Measurements from ENCODE around the gene DCLRE1C. TPM values are rescaled to one million over a fixed set of nuclear protein-coding genes. Genes with fewer than 3 reads are reported as not detected.

Gene DCLRE1C
- total RNA-seq, 1 experiment from 2014 or later, result 10.8 TPM

GRCh38 chr10:14852236-14852635 lies 101.7 kb downstream of the DCLRE1C start:
- no peak for DNase-seq (ENCODE audit: low spot score)
- in situ Hi-C loops (cut with HindIII; ENCODE audit: low sequenced_read_pairs), result no loop called here

Other genes starting within 250 kb of the DCLRE1C start
- 39.1 and 44.6 TPM in 2 replicates for gene FAM107B, start 179.2 kb downstream of the DCLRE1C start, total RNA-seq (2014; rRNA removed; shearing (Covaris generic))
- gene CDNF, start 116.1 kb downstream of the DCLRE1C start, total RNA-seq (2014; rRNA removed; shearing (Covaris generic)), result 0.27 and 0.49 TPM in 2 replicates
- 52.3 and 63.7 TPM in 2 replicates for gene HSPA14, start 115.8 kb downstream of the DCLRE1C start, total RNA-seq (2014; rRNA removed; shearing (Covaris generic))
- gene MSANTD7, start 115.8 kb downstream of the DCLRE1C start, total RNA-seq (2014; rRNA removed; shearing (Covaris generic)), result 29.2 and 34.5 TPM in 2 replicates
- gene SUV39H2, start 75.2 kb downstream of the DCLRE1C start, total RNA-seq (2014; rRNA removed; shearing (Covaris generic)), result 31.0 and 44.0 TPM in 2 replicates
- gene MEIG1, start 5.3 kb upstream of the DCLRE1C start, total RNA-seq (2014; rRNA removed; shearing (Covaris generic)), result not detected in 2 replicates
- not detected in 2 replicates for gene OLAH, start 89.8 kb upstream of the DCLRE1C start, total RNA-seq (2014; rRNA removed; shearing (Covaris generic))
- gene ACBD7, start 134.7 kb upstream of the DCLRE1C start, total RNA-seq (2014; rRNA removed; shearing (Covaris generic)), result 7.3 and 13.1 TPM in 2 replicates
- gene RPP38, start 143.3 kb upstream of the DCLRE1C start, total RNA-seq (2014; rRNA removed; shearing (Covaris generic)), result 3.4 and 12.9 TPM in 2 replicates
- 11.7 and 17.9 TPM in 2 replicates for gene NMT2, start 214.6 kb upstream of the DCLRE1C start, total RNA-seq (2014; rRNA removed; shearing (Covaris generic))

All from G401 (cell line).